ENCODE results near the gene LCMT2.
A peak's percentile ranks its signal among the peaks of the same experiment; 100 is the strongest.

Gene LCMT2, protein sequence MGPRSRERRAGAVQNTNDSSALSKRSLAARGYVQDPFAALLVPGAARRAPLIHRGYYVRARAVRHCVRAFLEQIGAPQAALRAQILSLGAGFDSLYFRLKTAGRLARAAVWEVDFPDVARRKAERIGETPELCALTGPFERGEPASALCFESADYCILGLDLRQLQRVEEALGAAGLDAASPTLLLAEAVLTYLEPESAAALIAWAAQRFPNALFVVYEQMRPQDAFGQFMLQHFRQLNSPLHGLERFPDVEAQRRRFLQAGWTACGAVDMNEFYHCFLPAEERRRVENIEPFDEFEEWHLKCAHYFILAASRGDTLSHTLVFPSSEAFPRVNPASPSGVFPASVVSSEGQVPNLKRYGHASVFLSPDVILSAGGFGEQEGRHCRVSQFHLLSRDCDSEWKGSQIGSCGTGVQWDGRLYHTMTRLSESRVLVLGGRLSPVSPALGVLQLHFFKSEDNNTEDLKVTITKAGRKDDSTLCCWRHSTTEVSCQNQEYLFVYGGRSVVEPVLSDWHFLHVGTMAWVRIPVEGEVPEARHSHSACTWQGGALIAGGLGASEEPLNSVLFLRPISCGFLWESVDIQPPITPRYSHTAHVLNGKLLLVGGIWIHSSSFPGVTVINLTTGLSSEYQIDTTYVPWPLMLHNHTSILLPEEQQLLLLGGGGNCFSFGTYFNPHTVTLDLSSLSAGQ

GRCh38 chr15:43329960-43330779, at the start of gene LCMT2:
Gene LCMT2, minus strand, starts transcription at chr15:43330573. Its CDS starts 84 bp downstream, at chr15:43330489.
- ChIA-PET CTCF (interaction anchor here (0.6 kb wide), 1 partner anchor 1060 kb away, joined by 3 read pairs; no protein-coding TSS in a partner anchor), POLR2A (no interaction called here)
- DNase-seq (ENCODE audit: low read depth, low spot score) = peak; percentile 54
- TF ChIP-seq CTCF (IDR thresholded peaks at IDR 0.05; ENCODE audit: insufficient read depth, low read length, missing control alignments) = no peak
- H3K4me3 ChIP-seq (ENCODE audit: low read depth, low read length) = peak within 1 kb of the TSS; percentile 91

DNA sequence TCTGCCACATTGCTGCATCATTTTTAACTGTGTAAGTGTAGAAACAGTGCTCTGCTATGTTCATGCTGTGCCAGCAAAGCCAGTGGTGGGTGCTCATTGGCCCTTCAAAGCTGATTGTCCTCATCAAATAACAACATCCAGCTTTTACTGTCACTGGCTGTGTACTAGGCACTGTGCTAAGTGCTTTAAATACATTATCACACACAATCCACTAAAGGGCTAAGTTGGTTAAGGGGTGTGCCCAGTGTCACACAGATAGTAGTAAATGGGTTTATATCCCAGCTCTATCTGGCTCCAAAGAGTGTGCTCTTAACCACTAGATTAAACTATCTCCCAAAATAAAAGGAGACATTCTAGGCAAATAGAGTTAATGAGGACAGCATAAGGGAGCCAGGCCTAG, 48.2 kb upstream of the LCMT2 start:
- H3K4me3 ChIP-seq (ENCODE audit: low read depth, low read length) = no peak overlapping the region
- TF ChIP-seq CTCF (IDR thresholded peaks at IDR 0.05; ENCODE audit: insufficient read depth, low read length, missing control alignments) = no peak
- POLR2A ChIA-PET = no interaction called here
- no peak for DNase-seq (ENCODE audit: low read depth, low spot score)
- CTCF ChIA-PET = interaction anchor here (1.0 to 1.5 kb wide), 3 partner anchors 8 to 12 kb away, joined by 3 to 7 read pairs (median 6); partner anchors contain the start of genes TUBGCP4 and ZSCAN29

GRCh38 chr15:43376017-43376705, 45.8 kb upstream of the LCMT2 start:
- no peak overlapping the region for H3K4me3 ChIP-seq (ENCODE audit: low read depth, low read length)
- DNase-seq (ENCODE audit: low read depth, low spot score) = no peak
- TF ChIP-seq CTCF (IDR thresholded peaks at IDR 0.05; ENCODE audit: insufficient read depth, low read length, missing control alignments) = peak; percentile 71
- CTCF ChIA-PET = interaction anchor here (0.6 to 3.6 kb wide), 24 partner anchors 8 to 135 kb away, joined by 3 to 27 read pairs (median 5); no protein-coding TSS in a partner anchor
- POLR2A ChIA-PET = interaction anchor here (0.8 kb wide), 1 partner anchor 142 kb away, joined by 3 read pairs; no protein-coding TSS in a partner anchor

DNA sequence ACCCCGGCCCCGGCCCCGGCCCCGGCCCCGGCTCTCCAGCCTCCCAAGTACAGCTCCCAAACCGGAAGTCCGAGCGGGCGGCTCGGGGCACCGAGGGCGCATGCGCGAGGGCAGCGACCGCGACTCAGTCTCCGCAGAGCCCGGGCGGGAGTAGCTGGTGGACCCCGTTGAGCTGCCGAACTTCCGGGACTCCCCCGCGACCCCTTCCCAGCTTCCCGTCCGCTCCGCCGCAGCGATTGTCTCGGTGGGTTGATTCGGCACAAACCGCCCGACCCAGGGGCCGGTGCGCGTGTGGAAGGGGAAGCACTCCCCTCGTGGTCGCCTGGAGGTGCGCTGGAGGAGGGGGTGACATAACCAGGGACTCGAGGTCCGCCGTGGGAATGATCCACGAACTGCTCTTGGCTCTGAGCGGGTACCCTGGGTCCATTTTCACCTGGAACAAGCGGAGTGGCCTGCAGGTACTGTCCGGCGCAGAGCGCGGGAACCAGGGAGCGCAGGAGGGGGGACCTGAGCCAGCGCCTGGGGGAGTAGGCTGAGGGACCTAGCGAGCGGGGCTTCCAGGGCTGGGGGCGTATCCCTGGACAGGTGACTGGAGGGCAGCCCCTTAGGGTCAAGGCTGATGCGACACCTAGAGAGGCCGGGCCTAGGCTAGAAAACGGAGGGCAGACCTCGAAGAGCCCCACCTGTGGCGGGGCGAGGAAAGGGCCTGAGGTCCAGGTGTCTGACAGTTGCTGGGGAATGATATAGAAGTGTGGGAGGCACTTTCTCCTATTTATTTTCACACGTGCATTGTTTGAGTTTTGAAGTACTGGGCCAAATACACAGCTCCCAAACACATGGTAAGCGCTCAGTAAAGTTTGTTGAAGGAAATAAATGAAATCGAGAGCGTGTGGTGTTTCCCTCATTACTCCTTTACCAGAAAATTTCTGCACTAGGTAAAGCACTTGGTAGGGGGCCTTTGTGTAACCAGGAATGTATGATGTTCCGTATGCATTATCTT, 40.9 kb upstream of the LCMT2 start, which contains the start of the genes TUBGCP4 and ZSCAN29:
Gene TUBGCP4 (plus strand): TSS at position 127 of the 1,000 bp plus-strand sequence. CDS start 254 bp downstream, at position 381.
Gene ZSCAN29 (minus strand): TSS at position 69 of the 1,000 bp plus-strand sequence. CDS start 1,130 bp downstream, outside the sequence.
- DNase-seq (ENCODE audit: low read depth, low spot score) = no peak
- CTCF ChIA-PET = interaction anchor here (0.9 to 2.2 kb wide), 17 partner anchors 7 to 167 kb away, joined by 3 to 10 read pairs (median 4); no protein-coding TSS in a partner anchor

More for the DNA sequence above, 40.9 kb upstream of the LCMT2 start, which contains the start of the genes TUBGCP4 and ZSCAN29:
- POLR2A ChIA-PET = interaction anchor here (0.6 kb wide), 1 partner anchor 15 kb away, joined by 3 read pairs; no protein-coding TSS in a partner anchor
- H3K4me3 ChIP-seq (ENCODE audit: low read depth, low read length) = peak within 1 kb of the TSS; percentile 94
- TF ChIP-seq CTCF (IDR thresholded peaks at IDR 0.05; ENCODE audit: insufficient read depth, low read length, missing control alignments) = peak; percentile 22

Data from AG04449 (cell line).